GM18951 (cell line): ENCODE measurements around the gene RAB24.

Experiments used
- POLR2A ChIP-seq: IDR thresholded peaks from 4 replicates; pipeline ENCODE4 v1.6.1; 2011; ENCODE audit warnings: mild to moderate bottlenecking; ENCODE audit not compliant: insufficient read length, insufficient read depth; ENCODE audit errors: extremely low read depth
- in situ Hi-C: fragments of 300-500 bp; cut with MboI; formaldehyde crosslinking; loops from one replicate; pipeline ENCODE4 v1.12.0; 2022; ENCODE audit warnings: low sequenced_read_pairs, mixed read lengths, inconsistent platforms; ENCODE audit not compliant: unreplicated experiment

Gene RAB24

GRCh38 chr5:177336603-177337494 lies 33.3 kb upstream of the RAB24 start:
- in situ Hi-C loops: no loop called here
- no peak for TF ChIP-seq POLR2A

- no peak for TF ChIP-seq POLR2A
- in situ Hi-C loops: no loop called here
These were observed 32.6 kb upstream of the RAB24 start for GRCh38 chr5:177336112-177336511.

- in situ Hi-C loops: no loop called here
- TF ChIP-seq POLR2A: no peak
These were observed 32.2 kb upstream of the RAB24 start for GRCh38 chr5:177335701-177336065.

GRCh38 chr5:177334781-177335700 lies 31.5 kb upstream of the RAB24 start:
- TF ChIP-seq POLR2A: no peak
- in situ Hi-C loops: no loop called here

- no peak for TF ChIP-seq POLR2A
- in situ Hi-C loops: no loop called here
These were observed 30.6 kb upstream of the RAB24 start for GRCh38 chr5:177334155-177334551.

- TF ChIP-seq POLR2A: no peak
- in situ Hi-C loops: no loop called here
These were observed 30.1 kb upstream of the RAB24 start for GRCh38 chr5:177333420-177334154.

GRCh38 chr5:177332896-177333260 lies 29.4 kb upstream of the RAB24 start:
- TF ChIP-seq POLR2A: no peak
- in situ Hi-C loops: no loop called here

- in situ Hi-C loops: no loop called here
- no peak for TF ChIP-seq POLR2A
These were observed 28.7 kb upstream of the RAB24 start for GRCh38 chr5:177332031-177332895.

- in situ Hi-C loops: no loop called here
These were observed 27.7 kb upstream of the RAB24 start for GRCh38 chr5:177330991-177331842.

GRCh38 chr5:177329883-177330282 lies 26.4 kb upstream of the RAB24 start:
- in situ Hi-C loops: no loop called here
- TF ChIP-seq POLR2A: no peak

More at GRCh38 chr5:177330991-177331842, 27.7 kb upstream of the RAB24 start:
- peak; percentile 25 for TF ChIP-seq POLR2A

GRCh38 chr5:177328545-177329231 lies 25.2 kb upstream of the RAB24 start:
- no peak for TF ChIP-seq POLR2A

More at GRCh38 chr5:177328545-177329231, 25.2 kb upstream of the RAB24 start:
- in situ Hi-C loops: no loop called here
